ENCODE measurements around the gene CHST7.

CHST7 gene

GRCh38 chrX:46545111-46546005 is 28.2 kb upstream of the CHST7 start, which contains the start of gene ZNF674:
Gene ZNF674, minus strand, starts transcription at chrX:46545421. Its CDS starts 3,334 bp downstream, at chrX:46542087.
- TF ChIP-seq SUZ12 (IDR thresholded peaks at IDR 0.05; ENCODE audit: extremely low read depth, insufficient read depth, insufficient read length) (no peak), YY1 (IDR thresholded peaks at IDR 0.05; ENCODE audit: insufficient read depth, insufficient read length) (no peak), ZNF274 (IDR thresholded peaks at IDR 0.05; ENCODE audit: low read depth, low read length) (no peak)
- peak within 1 kb of the TSS; percentile 99 for H3K9ac ChIP-seq (ENCODE audit: insufficient read length, low read depth)
- peak within 1 kb of the TSS; percentile 91 for H3K4me3 ChIP-seq (ENCODE audit: insufficient read length, low read depth)
- H3K36me3 ChIP-seq (ENCODE audit: insufficient read depth, insufficient read length, low read length): peaks cover 60% of the 10 kb centered on the region
- H3K9me3 ChIP-seq (ENCODE audit: insufficient read depth, low read length): no peaks in the 10 kb centered on the region
- H3K27me3 ChIP-seq (ENCODE audit: insufficient read depth, insufficient read length): no peaks in the 10 kb centered on the region
- peak; percentile 93 for DNase-seq (ENCODE audit: low read depth, low spot score)
- H3K4me1 ChIP-seq (ENCODE audit: insufficient read depth, insufficient read length): peaks cover 2% of the 10 kb centered on the region

GRCh38 chrX:46547857-46548256 is 25.7 kb upstream of the CHST7 start:
- no peaks in the 10 kb centered on the region for H3K27me3 ChIP-seq (ENCODE audit: insufficient read depth, insufficient read length)
- H3K36me3 ChIP-seq (ENCODE audit: insufficient read depth, insufficient read length, low read length): peaks cover 48% of the 10 kb centered on the region
- H3K4me1 ChIP-seq (ENCODE audit: insufficient read depth, insufficient read length): peaks cover 2% of the 10 kb centered on the region
- no peaks in the 10 kb centered on the region; the same call in 1 of the 2 replicates for H3K9me3 ChIP-seq (ENCODE audit: insufficient read depth, low read length)
- no peak for DNase-seq (ENCODE audit: low read depth, low spot score)
- H3K4me3 ChIP-seq (ENCODE audit: insufficient read length, low read depth): no peak overlapping the region
- TF ChIP-seq SUZ12 (IDR thresholded peaks at IDR 0.05; ENCODE audit: extremely low read depth, insufficient read depth, insufficient read length) (no peak), ZNF274 (IDR thresholded peaks at IDR 0.05; ENCODE audit: low read depth, low read length) (no peak), YY1 (IDR thresholded peaks at IDR 0.05; ENCODE audit: insufficient read depth, insufficient read length) (no peak)
- H3K9ac ChIP-seq (ENCODE audit: insufficient read length, low read depth): peak overlapping the region; percentile 21

- Histone ChIP-seq H3K9ac (ENCODE audit: insufficient read length, low read depth) (no peak overlapping the region), H3K36me3 (ENCODE audit: insufficient read depth, insufficient read length, low read length) (peaks cover 45% of the 10 kb centered on the region), H3K27me3 (ENCODE audit: insufficient read depth, insufficient read length) (no peaks in the 10 kb centered on the region), H3K4me3 (ENCODE audit: insufficient read length, low read depth) (no peak overlapping the region), H3K9me3 (ENCODE audit: insufficient read depth, low read length) (no peaks in the 10 kb centered on the region; the same call in 1 of the 2 replicates), H3K4me1 (ENCODE audit: insufficient read depth, insufficient read length) (peaks cover 3% of the 10 kb centered on the region)
- DNase-seq (ENCODE audit: low read depth, low spot score): no peak
- TF ChIP-seq YY1 (IDR thresholded peaks at IDR 0.05; ENCODE audit: insufficient read depth, insufficient read length): no peak
These were observed 23.7 kb upstream of the CHST7 start for GRCh38 chrX:46549914-46550313.

GRCh38 chrX:46551494-46552128 is 22.0 kb upstream of the CHST7 start:
- H3K9ac ChIP-seq (ENCODE audit: insufficient read length, low read depth): no peak overlapping the region
- H3K27me3 ChIP-seq (ENCODE audit: insufficient read depth, insufficient read length): no peaks in the 10 kb centered on the region
- H3K4me3 ChIP-seq (ENCODE audit: insufficient read length, low read depth): no peak overlapping the region
- H3K4me1 ChIP-seq (ENCODE audit: insufficient read depth, insufficient read length): peaks cover 3% of the 10 kb centered on the region
- no peaks in the 10 kb centered on the region; the same call in 1 of the 2 replicates for H3K9me3 ChIP-seq (ENCODE audit: insufficient read depth, low read length)
- DNase-seq (ENCODE audit: low read depth, low spot score): peak; percentile 95
- peak; percentile 34 for TF ChIP-seq YY1 (IDR thresholded peaks at IDR 0.05; ENCODE audit: insufficient read depth, insufficient read length)
- no peak for TF ChIP-seq ZNF274 (IDR thresholded peaks at IDR 0.05; ENCODE audit: low read depth, low read length)
- peaks cover 38% of the 10 kb centered on the region for H3K36me3 ChIP-seq (ENCODE audit: insufficient read depth, insufficient read length, low read length)

DNA sequence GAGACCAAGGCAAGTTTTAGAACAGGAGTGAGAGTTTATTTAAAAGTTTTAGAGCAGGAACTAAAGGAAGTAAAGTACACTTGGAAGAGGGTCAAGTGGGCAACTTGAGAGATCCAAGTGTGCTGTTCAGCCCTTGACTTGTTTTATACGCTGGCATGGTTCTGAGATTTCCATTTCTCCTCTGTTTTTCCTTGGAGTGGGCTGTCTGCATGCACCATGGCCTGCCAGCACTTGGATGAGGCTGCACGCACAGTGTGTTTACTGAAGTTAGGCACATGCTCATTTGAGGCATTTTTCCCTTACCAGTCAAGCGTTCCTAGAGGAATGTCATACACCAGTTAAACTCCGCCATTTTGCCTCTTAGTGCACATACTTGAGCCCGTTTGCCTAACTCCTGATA is 19.6 kb upstream of the CHST7 start:
- Histone ChIP-seq H3K36me3 (ENCODE audit: insufficient read depth, insufficient read length, low read length) (peaks cover 18% of the 10 kb centered on the region), H3K4me3 (ENCODE audit: insufficient read length, low read depth) (no peak overlapping the region), H3K9me3 (ENCODE audit: insufficient read depth, low read length) (no peaks in the 10 kb centered on the region; the same call in 1 of the 2 replicates), H3K4me1 (ENCODE audit: insufficient read depth, insufficient read length) (peaks cover 3% of the 10 kb centered on the region), H3K9ac (ENCODE audit: insufficient read length, low read depth) (no peak overlapping the region), H3K27me3 (ENCODE audit: insufficient read depth, insufficient read length) (no peaks in the 10 kb centered on the region)
- TF ChIP-seq YY1 (IDR thresholded peaks at IDR 0.05; ENCODE audit: insufficient read depth, insufficient read length) (no peak), SUZ12 (IDR thresholded peaks at IDR 0.05; ENCODE audit: extremely low read depth, insufficient read depth, insufficient read length) (no peak), ZNF274 (IDR thresholded peaks at IDR 0.05; ENCODE audit: low read depth, low read length) (no peak)
- no peak for DNase-seq (ENCODE audit: low read depth, low spot score)

DNA sequence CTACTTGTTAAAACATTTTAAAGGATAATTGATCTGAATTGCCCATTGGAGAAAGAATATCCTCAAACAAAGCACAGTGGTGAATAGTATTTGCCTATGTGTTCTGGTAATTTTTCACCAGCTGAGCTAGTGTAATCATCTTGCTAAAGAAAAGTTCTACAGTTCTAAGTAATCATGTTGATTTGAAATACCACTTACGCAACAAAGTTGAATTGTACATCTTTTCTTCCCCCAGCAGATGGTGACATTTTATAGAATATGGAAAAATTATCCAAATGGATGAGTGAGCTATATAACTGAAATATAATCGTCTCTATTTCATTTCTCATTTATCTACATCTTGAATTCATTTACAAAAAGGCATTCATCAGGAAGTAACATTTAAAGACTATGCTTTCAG is 18.6 kb upstream of the CHST7 start:
- TF ChIP-seq SUZ12 (IDR thresholded peaks at IDR 0.05; ENCODE audit: extremely low read depth, insufficient read depth, insufficient read length) (no peak), YY1 (IDR thresholded peaks at IDR 0.05; ENCODE audit: insufficient read depth, insufficient read length) (no peak), ZNF274 (IDR thresholded peaks at IDR 0.05; ENCODE audit: low read depth, low read length) (no peak)
- H3K9me3 ChIP-seq (ENCODE audit: insufficient read depth, low read length): no peaks in the 10 kb centered on the region; the same call in 1 of the 2 replicates
- H3K36me3 ChIP-seq (ENCODE audit: insufficient read depth, insufficient read length, low read length): peaks cover 11% of the 10 kb centered on the region
- no peak for DNase-seq (ENCODE audit: low read depth, low spot score)
- no peak overlapping the region for H3K4me3 ChIP-seq (ENCODE audit: insufficient read length, low read depth)
- no peaks in the 10 kb centered on the region for H3K27me3 ChIP-seq (ENCODE audit: insufficient read depth, insufficient read length)
- H3K9ac ChIP-seq (ENCODE audit: insufficient read length, low read depth): no peak overlapping the region
- H3K4me1 ChIP-seq (ENCODE audit: insufficient read depth, insufficient read length): peaks cover 3% of the 10 kb centered on the region

DNA sequence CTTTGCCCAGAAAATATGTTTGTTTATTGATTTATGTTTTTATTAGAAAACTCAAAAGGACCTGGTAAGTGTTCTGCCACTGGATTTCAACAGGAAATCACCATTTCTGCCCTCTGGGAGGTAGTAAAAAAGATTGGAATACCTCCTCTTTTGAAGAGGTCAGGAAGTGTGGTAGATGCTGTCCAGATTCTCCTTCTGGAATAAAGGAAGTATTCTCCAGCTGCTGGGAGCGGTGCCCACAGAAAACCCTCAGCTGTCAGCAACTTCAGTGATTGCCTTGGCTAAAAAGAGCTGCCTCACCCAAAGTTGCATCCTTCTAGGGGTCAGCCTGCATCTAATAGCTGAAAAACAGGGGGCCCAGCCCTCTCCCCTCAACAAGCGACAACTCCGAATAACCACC is 14.5 kb upstream of the CHST7 start:
- Histone ChIP-seq H3K4me3 (ENCODE audit: insufficient read length, low read depth) (no peak overlapping the region), H3K27me3 (ENCODE audit: insufficient read depth, insufficient read length) (no peaks in the 10 kb centered on the region), H3K9me3 (ENCODE audit: insufficient read depth, low read length) (no peaks in the 10 kb centered on the region), H3K9ac (ENCODE audit: insufficient read length, low read depth) (no peak overlapping the region), H3K36me3 (ENCODE audit: insufficient read depth, insufficient read length, low read length) (peaks cover under 1% of the 10 kb centered on the region), H3K4me1 (ENCODE audit: insufficient read depth, insufficient read length) (peaks cover 3% of the 10 kb centered on the region)
- TF ChIP-seq ZNF274 (IDR thresholded peaks at IDR 0.05; ENCODE audit: low read depth, low read length) (no peak), SUZ12 (IDR thresholded peaks at IDR 0.05; ENCODE audit: extremely low read depth, insufficient read depth, insufficient read length) (no peak), YY1 (IDR thresholded peaks at IDR 0.05; ENCODE audit: insufficient read depth, insufficient read length) (no peak)
- no peak for DNase-seq (ENCODE audit: low read depth, low spot score)

Data from NT2/D1 (cell line).